ENCODE results near the gene COL8A2.

Gene COL8A2

DNA sequence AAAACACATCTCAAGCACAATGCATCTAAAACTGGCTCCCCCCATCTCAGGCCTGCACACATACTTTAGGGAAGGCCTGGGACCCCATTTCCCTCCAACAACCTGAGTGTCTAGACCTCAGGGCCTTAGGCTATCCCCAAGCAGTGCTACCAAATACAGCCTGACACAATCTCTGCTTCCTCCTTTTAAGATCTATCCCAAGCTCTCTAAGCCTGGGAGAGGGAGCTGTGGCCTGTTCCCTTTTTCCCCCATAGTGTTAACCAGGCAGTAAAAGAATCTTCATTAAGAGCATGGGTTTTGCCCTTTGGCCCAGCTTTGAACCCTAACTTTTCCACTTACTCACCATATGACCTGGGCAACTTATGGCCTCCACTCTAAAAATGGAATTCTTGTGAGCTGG is 10.8 kb upstream of the COL8A2 start:
- DNase-seq (ENCODE audit: low spot score in 2 of 2) (no peak), ATAC-seq (ENCODE audit: low read depth) (no peak)
- H3K36me3 Mint-ChIP-seq: peaks cover 18% of the 10 kb centered on the region
- H3K4me1 Mint-ChIP-seq: no peaks in the 10 kb centered on the region
- no peak overlapping the region for H3K4me3 Mint-ChIP-seq
- no peak overlapping the region for H3K27ac Mint-ChIP-seq
- H3K9me3 Mint-ChIP-seq: no peaks in the 10 kb centered on the region
- no peaks in the 10 kb centered on the region for H3K27me3 Mint-ChIP-seq

DNA sequence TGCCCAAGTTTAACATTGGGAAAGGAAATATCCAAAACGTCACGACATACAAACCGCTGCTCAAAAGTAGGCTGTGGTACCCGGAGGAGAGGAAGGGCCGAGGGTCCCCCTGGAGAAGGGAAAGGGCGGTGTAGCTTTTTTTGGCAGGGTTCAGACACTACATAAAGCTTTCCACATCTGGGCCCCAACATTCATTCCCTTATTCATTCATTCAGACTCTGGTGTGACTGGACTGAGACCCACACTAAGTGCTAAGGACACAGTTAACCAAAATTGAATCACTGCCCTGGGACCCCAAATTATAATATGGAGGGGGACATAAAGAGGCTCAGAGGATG is 10.3 kb upstream of the COL8A2 start:
- Mint-ChIP-seq H3K27ac (no peak overlapping the region), H3K36me3 (peaks cover 18% of the 10 kb centered on the region)

DNA sequence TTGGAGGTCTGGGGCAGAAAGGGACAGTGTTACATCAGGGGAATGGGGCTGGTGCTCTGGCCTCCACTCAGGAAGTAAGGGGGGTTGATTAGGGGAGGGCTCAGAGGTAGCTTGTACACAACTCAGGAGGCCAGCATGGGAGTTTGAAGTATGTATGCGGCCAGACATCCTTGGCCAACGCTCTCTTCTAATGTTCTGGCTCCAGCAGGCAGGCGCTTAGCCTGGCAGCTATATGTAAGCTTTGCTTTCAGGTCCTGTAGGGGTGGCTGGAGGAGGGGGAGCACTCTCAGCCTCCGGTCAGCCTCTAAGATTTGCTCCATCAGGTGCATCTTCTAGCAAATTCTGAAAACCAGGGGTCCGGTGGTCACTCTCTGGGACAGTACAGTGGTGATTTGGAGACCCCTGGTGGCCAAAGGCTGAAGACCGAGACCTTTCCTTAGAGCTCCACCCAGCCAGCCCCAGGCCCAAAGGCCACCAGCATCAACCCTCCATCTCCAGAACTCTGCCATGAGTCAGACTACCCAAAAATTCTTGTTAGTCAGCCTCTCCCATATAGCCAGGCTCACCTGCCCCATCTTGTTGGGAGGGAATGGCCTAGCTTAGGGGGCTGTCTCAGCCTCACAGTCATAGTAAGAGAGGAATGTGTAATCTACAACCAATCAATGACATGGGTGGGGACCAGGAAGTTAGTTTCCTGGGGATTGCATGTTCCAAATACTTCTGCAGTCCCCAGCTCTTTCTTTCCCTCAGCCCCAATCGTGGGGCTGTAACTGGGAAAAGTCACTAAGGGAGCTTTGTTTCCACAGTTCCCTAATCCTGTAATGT is 9.7 kb upstream of the COL8A2 start:
- ATAC-seq (ENCODE audit: low read depth) (peak; percentile 55), DNase-seq (ENCODE audit: low spot score in 2 of 2) (no peak)
- H3K27me3 Mint-ChIP-seq: no peaks in the 10 kb centered on the region
- no peaks in the 10 kb centered on the region for H3K4me1 Mint-ChIP-seq
- H3K36me3 Mint-ChIP-seq: peaks cover 15% of the 10 kb centered on the region
- H3K9me3 Mint-ChIP-seq: no peaks in the 10 kb centered on the region
- H3K4me3 Mint-ChIP-seq: no peak overlapping the region
- H3K27ac Mint-ChIP-seq: no peak overlapping the region

More for the DNA sequence above, 10.3 kb upstream of the COL8A2 start:
- DNase-seq (ENCODE audit: low spot score in 2 of 2): no peak
- Mint-ChIP-seq H3K27me3 (no peaks in the 10 kb centered on the region), H3K4me1 (no peaks in the 10 kb centered on the region), H3K4me3 (no peak overlapping the region), H3K9me3 (no peaks in the 10 kb centered on the region)
- no peak for ATAC-seq (ENCODE audit: low read depth)

DNA sequence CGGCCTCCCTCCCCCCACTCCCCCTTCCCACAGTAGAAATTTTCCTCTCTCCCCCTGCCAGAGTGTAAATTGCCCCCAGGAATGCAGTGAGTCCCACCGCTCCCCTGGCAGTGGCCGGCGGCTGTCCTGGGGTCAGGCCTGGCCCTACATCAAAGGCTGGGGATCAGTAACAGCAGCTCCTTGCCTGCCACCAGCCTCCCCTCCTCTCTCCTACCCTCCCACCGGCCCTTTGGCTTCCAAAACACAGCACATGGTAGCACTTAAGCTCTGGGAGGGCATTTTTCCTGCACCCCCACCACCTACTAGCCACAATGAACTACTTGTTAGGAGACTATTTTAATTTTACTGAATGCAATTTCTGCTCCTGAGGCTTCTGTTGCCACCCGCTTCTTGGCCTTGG is 9.0 kb upstream of the COL8A2 start:
- Mint-ChIP-seq H3K36me3 (peaks cover 11% of the 10 kb centered on the region), H3K4me3 (no peak overlapping the region), H3K27ac (no peak overlapping the region), H3K27me3 (no peaks in the 10 kb centered on the region), H3K9me3 (no peaks in the 10 kb centered on the region), H3K4me1 (no peaks in the 10 kb centered on the region)
- ATAC-seq (ENCODE audit: low read depth) (no peak), DNase-seq (ENCODE audit: low spot score in 2 of 2) (no peak)

DNA sequence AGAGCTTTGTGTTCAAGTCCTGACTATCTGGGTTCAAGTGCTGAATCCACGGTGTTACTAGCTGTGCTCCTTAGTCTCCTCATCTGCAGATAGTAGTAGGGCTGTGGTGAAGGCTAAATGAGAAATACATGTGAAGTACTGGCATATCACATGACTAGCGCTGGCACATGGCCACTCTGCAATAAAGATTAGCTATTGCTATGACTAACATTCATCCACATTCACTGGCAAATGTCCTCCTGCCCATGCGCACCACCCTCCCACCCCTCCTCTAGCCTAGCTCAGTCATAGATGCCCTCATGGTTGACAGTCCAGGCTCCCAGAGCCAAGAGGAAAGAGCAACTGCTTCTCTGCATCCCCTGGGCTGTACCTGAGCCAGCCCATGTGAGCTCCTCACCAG is 8.5 kb upstream of the COL8A2 start:
- Mint-ChIP-seq H3K27me3 (no peaks in the 10 kb centered on the region), H3K4me3 (no peak overlapping the region), H3K4me1 (no peaks in the 10 kb centered on the region), H3K36me3 (peaks cover 9% of the 10 kb centered on the region), H3K27ac (no peak overlapping the region), H3K9me3 (no peaks in the 10 kb centered on the region)
- DNase-seq (ENCODE audit: low spot score in 2 of 2) (no peak), ATAC-seq (ENCODE audit: low read depth) (no peak)

DNA sequence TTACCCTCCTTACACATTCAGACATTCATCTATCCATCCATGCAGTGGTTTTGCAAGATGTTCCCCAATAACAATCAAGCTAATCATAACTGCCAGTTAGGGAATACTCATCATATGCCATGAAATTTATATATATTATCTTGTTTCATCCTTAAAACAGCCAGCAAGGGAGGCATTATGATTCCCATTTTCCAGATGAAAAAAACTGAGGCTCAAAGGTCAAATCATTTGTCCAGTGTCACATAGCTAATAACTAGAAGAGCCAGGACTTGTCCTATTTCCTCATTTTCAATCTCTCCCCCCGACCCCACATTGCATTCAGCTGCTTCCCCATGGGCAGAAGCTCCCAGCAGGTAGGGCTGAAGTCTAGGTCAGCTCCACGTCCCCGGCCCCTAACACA is 7.0 kb upstream of the COL8A2 start:
- H3K4me3 Mint-ChIP-seq: no peak overlapping the region
- ATAC-seq (ENCODE audit: low read depth) (no peak), DNase-seq (ENCODE audit: low spot score in 2 of 2) (no peak)
- H3K4me1 Mint-ChIP-seq: no peaks in the 10 kb centered on the region
- no peak overlapping the region for H3K27ac Mint-ChIP-seq
- peaks cover 2% of the 10 kb centered on the region for H3K27me3 Mint-ChIP-seq
- H3K9me3 Mint-ChIP-seq: no peaks in the 10 kb centered on the region
- peaks cover 2% of the 10 kb centered on the region for H3K36me3 Mint-ChIP-seq

DNA sequence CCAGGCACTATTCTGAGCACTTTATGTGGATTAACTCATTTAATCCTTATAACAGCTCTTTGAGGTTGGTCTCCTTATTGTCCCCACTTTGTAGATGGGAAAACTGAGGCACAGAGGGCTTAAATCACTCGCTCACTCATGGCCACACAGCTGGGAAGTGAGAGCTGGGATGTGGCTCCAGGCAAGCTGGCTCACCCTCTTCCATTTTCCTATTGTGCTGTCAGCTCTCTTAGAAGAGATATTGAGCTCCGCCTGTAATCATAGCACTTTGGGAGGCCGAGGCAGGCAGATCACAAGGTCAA is 3.8 kb upstream of the COL8A2 start:
- Mint-ChIP-seq H3K27ac (no peak overlapping the region), H3K4me1 (peaks cover 19% of the 10 kb centered on the region), H3K9me3 (no peaks in the 10 kb centered on the region), H3K4me3 (no peak overlapping the region), H3K27me3 (peaks cover 19% of the 10 kb centered on the region), H3K36me3 (no peaks in the 10 kb centered on the region)
- DNase-seq (ENCODE audit: low spot score in 2 of 2): no peak
- ATAC-seq (ENCODE audit: low read depth): no peak

DNA sequence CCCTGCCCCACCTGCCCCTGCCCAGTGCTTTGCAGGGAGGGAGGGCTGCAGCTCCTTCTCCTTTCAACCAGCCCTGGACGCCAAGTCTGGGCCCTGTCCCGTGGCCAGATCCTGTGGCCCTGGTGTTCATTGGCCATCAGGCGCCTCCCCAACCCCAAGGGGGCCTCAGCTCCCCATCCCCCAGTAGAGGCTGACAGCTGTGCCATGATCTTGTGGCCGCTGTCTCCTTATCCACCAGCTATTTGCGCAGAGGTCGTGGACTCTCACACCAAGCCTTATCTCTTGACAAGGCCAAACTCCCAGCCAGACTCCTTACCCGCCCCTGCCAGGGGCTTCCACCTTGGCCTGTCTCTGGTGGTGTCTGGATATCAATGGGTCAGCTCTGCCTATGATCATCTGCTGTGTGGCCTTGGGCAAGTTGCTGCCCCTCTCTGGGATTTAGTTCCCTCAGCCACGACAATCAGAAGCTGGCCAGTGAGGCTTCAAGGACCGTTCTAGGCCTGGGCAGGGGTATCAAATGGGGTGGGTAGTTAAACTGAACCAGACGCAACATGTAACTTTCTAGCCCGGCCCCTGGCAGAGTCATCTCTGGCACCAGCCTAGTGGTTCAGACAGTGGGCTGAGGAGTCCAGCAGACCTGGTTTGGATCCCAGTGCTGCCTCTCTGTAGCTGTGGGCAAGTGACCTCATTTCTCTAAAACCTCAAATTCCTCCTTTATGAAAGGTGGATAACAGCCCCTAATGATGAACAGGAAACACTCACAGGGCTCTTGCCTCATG is 3.3 kb upstream of the COL8A2 start:
- ATAC-seq (ENCODE audit: low read depth) (no peak), DNase-seq (ENCODE audit: low spot score in 2 of 2) (no peak)
- Mint-ChIP-seq H3K36me3 (no peaks in the 10 kb centered on the region), H3K9me3 (no peaks in the 10 kb centered on the region), H3K4me1 (peaks cover 22% of the 10 kb centered on the region), H3K4me3 (no peak overlapping the region), H3K27ac (no peak overlapping the region), H3K27me3 (peaks cover 21% of the 10 kb centered on the region)

DNA sequence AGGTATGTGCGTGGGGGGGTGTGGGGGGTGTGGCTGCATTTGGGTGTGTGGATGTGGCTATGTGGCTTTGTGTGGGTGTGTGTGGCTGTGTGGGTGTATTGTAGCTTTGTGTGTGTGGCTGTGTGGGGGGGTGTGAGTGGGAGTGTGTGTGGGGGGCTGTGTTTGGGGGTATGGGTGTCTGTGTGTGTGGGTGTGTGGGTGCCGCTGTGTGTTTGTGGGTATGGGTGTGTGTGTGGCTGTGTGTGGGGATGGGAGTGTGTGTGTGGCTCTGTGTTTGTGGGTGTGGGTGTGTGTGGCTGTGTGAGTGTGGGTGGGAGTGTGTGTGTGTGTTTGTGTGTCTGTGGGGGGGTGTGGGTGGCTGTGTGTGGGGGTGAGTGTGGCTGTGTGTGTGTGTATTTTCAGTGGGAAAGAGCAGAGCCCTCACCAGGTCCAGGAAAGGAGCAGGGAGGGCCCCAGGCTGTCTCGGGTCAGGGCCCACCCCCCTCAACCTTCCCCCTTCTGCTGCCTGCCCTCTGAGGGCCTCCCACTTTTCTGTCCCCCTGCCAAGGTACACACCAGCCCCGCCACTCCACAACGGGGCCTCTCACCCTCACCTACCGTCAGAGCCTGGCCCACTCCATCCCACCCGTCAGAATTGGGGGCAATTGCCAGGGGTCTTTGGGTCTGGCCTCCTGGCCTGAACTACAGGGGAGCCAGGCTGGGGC is 1.9 kb upstream of the COL8A2 start:
- peaks cover 25% of the 10 kb centered on the region for H3K27me3 Mint-ChIP-seq
- peaks cover 32% of the 10 kb centered on the region for H3K4me1 Mint-ChIP-seq
- H3K9me3 Mint-ChIP-seq: no peaks in the 10 kb centered on the region
- no peaks in the 10 kb centered on the region for H3K36me3 Mint-ChIP-seq
- no peak for ATAC-seq (ENCODE audit: low read depth)
- no peak for DNase-seq (ENCODE audit: low spot score in 2 of 2)
- H3K27ac Mint-ChIP-seq: no peak overlapping the region
- H3K4me3 Mint-ChIP-seq: no peak overlapping the region

DNA sequence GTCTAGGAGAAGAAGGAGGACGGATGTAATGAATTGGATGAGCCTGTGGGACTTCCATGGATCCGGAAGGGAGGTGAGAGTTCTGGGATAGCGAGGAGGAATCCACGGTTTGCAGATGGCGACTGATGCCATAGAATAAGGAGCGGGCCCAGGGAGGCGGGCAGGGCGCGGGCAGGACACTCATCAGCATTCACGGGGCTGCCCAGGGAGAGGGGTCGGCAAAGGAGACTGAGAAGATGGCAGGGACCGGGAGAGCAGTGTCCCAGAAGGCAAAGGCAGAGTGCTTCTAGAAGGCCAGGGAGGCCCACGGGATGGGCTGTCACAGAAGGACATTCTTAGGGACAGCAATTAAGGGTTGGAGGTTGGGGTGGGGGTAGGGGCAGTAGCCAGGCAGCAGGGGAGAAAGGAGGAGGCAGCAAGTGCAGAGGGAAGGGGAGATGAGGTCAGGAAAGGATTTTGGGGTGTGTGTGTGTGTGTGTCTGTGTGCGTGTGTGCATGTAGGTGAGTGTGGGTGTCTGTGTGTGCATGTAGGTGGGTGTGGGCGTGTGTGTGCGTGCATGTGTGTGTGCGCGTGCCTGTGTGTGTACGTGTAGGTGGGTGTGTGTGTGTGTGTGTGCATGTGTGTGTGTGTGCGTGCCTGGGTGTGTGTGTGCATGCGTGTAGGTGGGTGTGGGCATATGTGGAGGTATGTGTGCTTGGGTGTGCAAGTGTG is 1.1 kb upstream of the COL8A2 start:
- Mint-ChIP-seq H3K4me3 (peak overlapping the region; percentile 14), H3K4me1 (peaks cover 32% of the 10 kb centered on the region), H3K27ac (no peak overlapping the region), H3K36me3 (no peaks in the 10 kb centered on the region), H3K9me3 (no peaks in the 10 kb centered on the region), H3K27me3 (peaks cover 25% of the 10 kb centered on the region)
- ATAC-seq (ENCODE audit: low read depth) (no peak), DNase-seq (ENCODE audit: low spot score in 2 of 2) (no peak)

DNA sequence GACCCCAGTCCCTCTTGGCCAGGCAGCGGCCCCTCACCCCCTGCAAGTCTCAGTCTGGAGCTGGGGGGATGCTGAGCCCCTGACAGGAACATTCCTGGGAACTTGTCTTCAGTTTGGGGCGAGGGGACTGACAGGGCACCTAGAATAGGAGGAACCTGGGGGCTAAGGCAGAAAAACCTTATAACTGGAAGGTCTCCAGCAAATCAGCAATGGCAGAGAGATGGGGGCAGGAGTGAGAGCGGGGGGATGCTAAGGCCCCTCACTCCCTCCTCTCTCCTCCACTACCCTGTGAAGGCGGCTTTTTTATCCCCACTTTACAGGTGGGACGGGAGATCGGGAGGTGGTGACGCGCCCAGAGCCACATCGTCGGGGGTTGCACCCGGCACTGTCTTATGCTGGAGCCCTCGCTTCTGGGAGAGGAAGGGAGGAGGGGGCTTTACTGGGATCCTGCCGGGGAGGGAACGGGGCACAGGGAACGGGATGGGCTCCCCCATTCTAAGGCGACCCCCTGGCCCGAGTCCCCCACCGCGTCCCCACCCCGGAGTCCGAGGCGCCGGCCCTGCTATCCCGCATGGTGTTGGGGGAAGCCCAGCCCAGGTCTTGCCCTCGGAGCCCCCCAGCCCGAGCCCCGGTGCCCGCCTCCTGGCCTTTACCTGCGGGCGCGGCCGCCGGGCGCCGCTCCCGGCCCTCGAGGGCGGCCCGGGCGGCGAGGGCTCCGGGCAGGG is 456 bp downstream of the COL8A2 start:
- Mint-ChIP-seq H3K4me1 (peaks cover 32% of the 10 kb centered on the region), H3K36me3 (no peaks in the 10 kb centered on the region), H3K27ac (peak overlapping the region; percentile 58), H3K9me3 (no peaks in the 10 kb centered on the region), H3K4me3 (peak overlapping the region; percentile 75), H3K27me3 (peaks cover 25% of the 10 kb centered on the region)
- ATAC-seq (ENCODE audit: low read depth) (no peak), DNase-seq (ENCODE audit: low spot score in 2 of 2) (no peak)

DNA sequence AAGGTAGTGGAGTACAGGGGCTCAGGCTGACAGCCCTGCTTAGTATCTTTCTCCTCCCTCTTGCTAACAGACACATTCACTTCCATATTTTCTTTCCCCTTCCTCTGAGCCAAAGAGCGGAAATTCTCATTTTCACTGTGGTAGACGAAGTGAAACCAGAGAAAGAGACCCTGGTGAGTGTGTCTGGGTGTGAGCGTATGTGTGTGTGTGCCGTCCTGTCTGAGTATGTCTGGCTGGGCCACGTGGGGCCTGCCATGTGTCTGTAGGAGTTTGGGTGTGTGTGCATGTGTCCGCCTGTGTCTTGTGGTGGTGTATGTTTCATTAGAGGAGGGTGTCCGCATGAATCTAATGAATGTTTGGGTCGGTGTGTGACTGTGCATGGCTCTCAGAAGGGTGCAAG is 1.7 kb downstream of the COL8A2 start:
- Mint-ChIP-seq H3K9me3 (no peaks in the 10 kb centered on the region), H3K27me3 (peaks cover 25% of the 10 kb centered on the region), H3K4me1 (peaks cover 32% of the 10 kb centered on the region), H3K4me3 (peak overlapping the region; percentile 59), H3K36me3 (no peaks in the 10 kb centered on the region), H3K27ac (peak overlapping the region; percentile 6)
- DNase-seq (ENCODE audit: low spot score in 2 of 2): peak; percentile 32 to 49
- peak; percentile 94 for ATAC-seq (ENCODE audit: low read depth)

Measured in memory B cell (primary cell).